Measurements from ENCODE around the gene TMEM229B.

The TMEM229B gene

GRCh38 chr14:67421356-67422224 lies 66.9 kb downstream of the TMEM229B start:
- no peaks in the 10 kb centered on the region for H3K9me3 ChIP-seq (replicated peaks in 1 of 11)
- H3K27me3 ChIP-seq, result no peaks in the 10 kb centered on the region
- H3K9ac ChIP-seq, result no peak overlapping the region
- no peak overlapping the region for H3K4me2 ChIP-seq
- no peak for TF ChIP-seq Cebpa-rat (IDR thresholded peaks at IDR 0.05)
- peaks cover 0 to 8% (median 0%) of the 10 kb centered on the region in 11 experiments; a peak in 1 of 22 replicates for H4K20me1 ChIP-seq
- no peaks in the 10 kb centered on the region for H3K36me3 ChIP-seq
- H3K4me3 ChIP-seq, result no peak overlapping the region
- no peak overlapping the region for H3K27ac ChIP-seq
- H3K4me1 ChIP-seq, result peaks cover 0 to 51% (median 35%) of the 10 kb centered on the region in 10 experiments; a peak in 18 of 20 replicates

Measured in BLaER1 treated with 17β-estradiol and CSF1 and Interleukin-3, amounts not matched to agents 10 nM and 100 nM (cell line).